ENCODE data around the gene GALNT16. TPM values are rescaled to one million over a fixed set of nuclear protein-coding genes. Genes with fewer than 3 reads are reported as not detected.
"Not testable (repeated sequence)": the region's sequence is repeated elsewhere in the genome, so short reads cannot be mapped to it uniquely, and the experiment has no call there.

Gene GALNT16
- total RNA-seq, 2 donors from 2014 or later = 0.12 TPM; not detected in 1

DNA sequence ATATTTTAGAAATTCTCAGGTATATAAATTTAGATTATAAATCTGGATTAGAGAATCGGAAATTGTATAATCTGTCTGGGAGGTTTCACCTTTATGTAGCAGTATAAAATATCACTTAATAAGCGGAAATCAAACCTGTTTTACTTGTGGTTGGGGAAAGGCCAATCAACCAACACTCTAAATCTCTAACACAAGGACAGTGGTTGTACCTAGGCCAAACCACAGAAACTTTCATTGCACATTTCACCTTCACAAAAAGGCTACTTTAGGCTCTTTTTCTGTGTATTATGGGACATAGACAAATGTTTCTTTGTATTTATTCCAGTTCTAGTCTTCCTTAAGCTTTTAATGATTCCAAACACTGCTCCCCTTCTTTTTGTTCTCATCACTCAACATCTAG, 118.3 kb downstream of the GALNT16 start:
- DNase-seq (ENCODE audit: low spot score in 2 of 2) (no peak), ATAC-seq (no peak)
- peaks cover 11 to 54% of the 10 kb centered on the region in 2 donors for H3K36me3 Mint-ChIP-seq
- peaks cover 0 to 9% of the 10 kb centered on the region in 2 donors for H3K9me3 Mint-ChIP-seq
- no peak overlapping the region for H3K27ac Mint-ChIP-seq

GRCh38 chr14:69387311-69387710, 127.4 kb downstream of the GALNT16 start:
- ATAC-seq (no peak), DNase-seq (ENCODE audit: low spot score in 2 of 2) (no peak)
- Mint-ChIP-seq H3K36me3 (peaks cover 31 to 57% of the 10 kb centered on the region in 2 donors), H3K9me3 (no peaks in the 10 kb centered on the region), H3K27ac (peak overlapping the region in 1 of 2 donors; percentile 20)

DNA sequence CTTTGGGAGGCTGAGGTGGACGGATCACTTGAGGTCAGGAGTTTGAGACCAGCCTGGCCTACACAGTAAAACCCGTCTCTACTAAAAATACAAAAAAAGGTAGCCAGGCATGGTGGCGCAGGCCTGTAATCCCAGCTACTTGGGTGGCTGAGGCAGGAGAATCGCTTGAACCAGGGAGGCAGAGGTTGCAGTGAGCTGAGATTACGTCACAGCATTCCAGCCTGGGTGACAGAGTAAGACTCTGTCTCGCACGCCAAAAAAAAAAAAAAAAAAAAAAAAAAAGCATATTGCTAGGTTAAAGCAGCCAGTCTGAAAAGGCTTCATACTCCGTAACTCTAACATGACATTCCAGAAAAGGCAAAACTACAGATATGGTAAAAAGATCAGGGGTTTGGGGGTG, 131.4 kb downstream of the GALNT16 start:
- not testable (repeated sequence) for DNase-seq (ENCODE audit: low spot score in 2 of 2); ATAC-seq; H3K27ac Mint-ChIP-seq; H3K9me3 Mint-ChIP-seq
- peaks cover 46 to 69% of the 10 kb centered on the region in 2 donors for H3K36me3 Mint-ChIP-seq

DNA sequence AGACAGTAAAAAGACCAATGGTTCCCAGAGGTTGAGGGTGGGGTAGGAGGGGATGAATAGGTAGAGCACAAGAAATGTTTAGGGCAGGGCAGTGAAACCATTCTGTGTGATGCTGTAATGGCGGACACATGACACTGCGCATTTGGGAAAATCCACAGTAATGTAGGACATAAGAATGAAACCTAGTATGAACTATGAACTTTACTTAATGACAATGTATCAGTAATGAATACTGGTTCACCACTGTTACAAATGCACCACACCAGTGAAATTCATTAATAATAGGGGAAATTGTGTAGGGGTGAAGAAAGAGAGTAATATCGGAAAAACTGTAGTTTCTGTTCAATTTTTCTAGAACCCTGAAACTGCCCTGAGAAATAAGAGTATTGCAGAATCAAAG, 132.5 kb downstream of the GALNT16 start:
- ATAC-seq = no peak
- H3K36me3 Mint-ChIP-seq = peaks cover 53 to 73% of the 10 kb centered on the region in 2 donors
- H3K9me3 Mint-ChIP-seq = no peaks in the 10 kb centered on the region
- H3K27ac Mint-ChIP-seq = peak overlapping the region in 1 of 2 donors; percentile 85
- DNase-seq (ENCODE audit: low spot score in 2 of 2) = no peak

- DNase-seq (ENCODE audit: low spot score in 2 of 2) (no peak), ATAC-seq (no peak)
- Mint-ChIP-seq H3K27ac (peak overlapping the region; percentile 97 to 100), H3K9me3 (no peaks in the 10 kb centered on the region), H3K36me3 (peaks cover 70 to 82% of the 10 kb centered on the region in 2 donors)
Observed at GRCh38 chr14:69395929-69396328, 136.0 kb downstream of the GALNT16 start.

- peak within 1 kb of the TSS; percentile 97 to 100 for H3K27ac Mint-ChIP-seq
- no peaks in the 10 kb centered on the region for H3K9me3 Mint-ChIP-seq
- peaks cover 57 to 59% of the 10 kb centered on the region in 2 donors for H3K36me3 Mint-ChIP-seq
- DNase-seq (ENCODE audit: low spot score in 2 of 2) (peak; percentile 86 to 91), ATAC-seq (peak; percentile 89 to 92)
Observed at GRCh38 chr14:69398053-69398817, 138.3 kb downstream of the GALNT16 start, which contains the start of the genes ERH and SLC39A9. TSS of gene ERH (minus strand) at chr14:69398299. CDS start at chr14:69398233, 66 bp downstream. TSS of gene SLC39A9 (plus strand) at chr14:69398692. CDS start at chr14:69399370, 678 bp downstream.

- Mint-ChIP-seq H3K9me3 (no peaks in the 10 kb centered on the region), H3K36me3 (peaks cover 53% of the 10 kb centered on the region in 2 donors), H3K27ac (peak overlapping the region; percentile 97 to 100)
- DNase-seq (ENCODE audit: low spot score in 2 of 2) = no peak
- ATAC-seq = peak; percentile 8 to 16
Observed at GRCh38 chr14:69398818-69399210, 138.9 kb downstream of the GALNT16 start.

DNA sequence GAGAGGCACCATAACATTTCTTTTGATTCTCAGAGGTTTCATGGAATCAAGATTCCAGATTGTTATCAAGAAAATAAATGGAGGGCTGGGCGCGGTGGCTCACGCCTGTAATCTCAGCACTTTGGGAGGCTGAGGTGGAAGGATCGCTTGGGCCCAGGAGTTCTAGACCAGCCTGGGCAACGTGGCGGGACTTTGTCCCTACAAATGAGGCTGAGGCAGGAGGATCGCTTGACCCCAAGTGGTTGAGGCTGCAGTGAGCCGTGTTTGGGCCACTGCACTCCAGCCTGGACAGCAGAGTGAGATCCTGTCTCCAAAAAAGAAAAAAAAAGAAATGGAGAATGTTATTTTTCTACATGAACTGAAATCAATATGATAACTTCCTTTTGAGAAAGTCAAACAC, 139.8 kb downstream of the GALNT16 start:
- DNase-seq (ENCODE audit: low spot score in 2 of 2) (no peak), ATAC-seq (no peak)
- peak overlapping the region; percentile 97 to 100 for H3K27ac Mint-ChIP-seq

DNA sequence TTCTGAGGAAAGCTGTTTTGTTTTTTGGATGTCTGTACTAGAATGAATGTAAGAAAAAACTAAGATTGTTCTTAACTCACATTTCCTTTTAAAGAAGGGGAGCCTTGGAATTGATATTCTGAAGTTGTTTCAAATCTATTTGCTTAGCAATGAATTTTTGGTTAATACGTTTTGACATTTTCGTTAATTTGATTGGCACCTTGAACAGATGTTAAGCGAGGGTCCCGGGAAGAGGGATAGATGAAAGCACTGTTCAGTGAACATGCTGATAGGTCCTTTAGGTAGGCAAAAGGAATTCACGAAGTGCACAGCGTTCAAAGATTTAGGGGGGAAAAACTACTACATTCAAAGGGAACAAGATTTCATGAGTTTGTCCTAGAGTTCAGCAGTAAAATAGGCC, 140.2 kb downstream of the GALNT16 start:
- Mint-ChIP-seq H3K36me3 (peaks cover 53 to 56% of the 10 kb centered on the region in 2 donors), H3K27ac (peak overlapping the region in 1 of 2 donors; percentile 100), H3K9me3 (no peaks in the 10 kb centered on the region)
- DNase-seq (ENCODE audit: low spot score in 2 of 2) (no peak), ATAC-seq (no peak)

More for the DNA sequence above, 139.8 kb downstream of the GALNT16 start:
- H3K36me3 Mint-ChIP-seq = peaks cover 53 to 57% of the 10 kb centered on the region in 2 donors
- H3K9me3 Mint-ChIP-seq = no peaks in the 10 kb centered on the region

- H3K9me3 Mint-ChIP-seq = no peaks in the 10 kb centered on the region
- ATAC-seq = no peak
- peaks cover 37 to 39% of the 10 kb centered on the region in 2 donors for H3K36me3 Mint-ChIP-seq
- H3K27ac Mint-ChIP-seq = no peak overlapping the region
- no peak for DNase-seq (ENCODE audit: low spot score in 2 of 2)
Observed at GRCh38 chr14:69401841-69402240, 141.9 kb downstream of the GALNT16 start.

GRCh38 chr14:69404478-69404877, 144.5 kb downstream of the GALNT16 start:
- no peak for DNase-seq (ENCODE audit: low spot score in 2 of 2)
- ATAC-seq = no peak
- Mint-ChIP-seq H3K27ac (no peak overlapping the region), H3K9me3 (no peaks in the 10 kb centered on the region), H3K36me3 (peaks cover 10 to 20% of the 10 kb centered on the region in 2 donors)

- no peak for DNase-seq (ENCODE audit: low spot score in 2 of 2)
- Mint-ChIP-seq H3K9me3 (no peaks in the 10 kb centered on the region), H3K27ac (no peak overlapping the region), H3K36me3 (peaks cover 6 to 16% of the 10 kb centered on the region in 2 donors)
- ATAC-seq = no peak
Observed at GRCh38 chr14:69404883-69405282, 144.9 kb downstream of the GALNT16 start.

DNA sequence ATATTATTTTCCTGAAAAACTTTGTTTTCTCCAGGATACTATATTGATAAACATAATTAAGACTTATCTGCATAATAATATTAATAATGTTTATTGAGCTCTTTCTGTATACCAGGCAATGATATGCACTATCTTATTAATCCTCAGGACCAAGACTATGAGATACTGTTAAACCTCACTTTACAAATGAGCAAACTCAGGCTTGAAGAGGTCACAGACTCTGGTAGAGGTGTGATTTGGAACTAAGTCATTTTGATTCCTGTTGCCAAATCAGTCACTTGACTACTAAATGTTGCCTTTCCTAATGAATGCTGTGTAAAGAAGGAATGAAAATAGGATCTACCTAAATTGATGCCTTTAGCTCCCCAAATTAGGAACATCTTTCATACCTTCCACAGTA, 145.8 kb downstream of the GALNT16 start:
- no peaks in the 10 kb centered on the region for H3K9me3 Mint-ChIP-seq
- DNase-seq (ENCODE audit: low spot score in 2 of 2) (no peak), ATAC-seq (no peak)
- no peak overlapping the region for H3K27ac Mint-ChIP-seq
- H3K36me3 Mint-ChIP-seq = peaks cover 0 to 10% of the 10 kb centered on the region in 2 donors

Other genes starting within 250 kb of the GALNT16 start
- 10 to 100 TPM; 37.2 to 41.5 TPM for gene DCAF5, start 107.0 kb upstream of the GALNT16 start, total RNA-seq
- 10 to 100 TPM in 1 of 2 donors, 1 to 10 TPM in 1; 7.1 to 13.5 TPM for gene EXD2, start 68.7 kb upstream of the GALNT16 start, total RNA-seq
- 100 to 1,000 TPM; 296 to 371 TPM for gene ERH, start 138.1 kb downstream of the GALNT16 start, total RNA-seq
- gene SLC39A9, start 138.5 kb downstream of the GALNT16 start, total RNA-seq = 10 to 100 TPM; 48.1 to 52.4 TPM
- under 1 TPM; 0.05 to 0.12 TPM for gene PLEKHD1, start 224.6 kb downstream of the GALNT16 start, total RNA-seq